ENCODE results near the gene OR2T27. TPM values are rescaled to one million over a fixed set of nuclear protein-coding genes. Genes with fewer than 3 reads are reported as not detected.
"Not testable (repeated sequence)": the region's sequence is repeated elsewhere in the genome, so short reads cannot be mapped to it uniquely, and the experiment has no call there.

Gene OR2T27
- total and polyA plus RNA-seq, 2 donors (not counting 3 experiments of a cell fraction or from before 2014, with no cell fraction given) = not detected

GRCh38 chr1:248656797-248657196 is 1.5 kb upstream of the OR2T27 start:
- FAIRE-seq; H2AFZ ChIP-seq (ENCODE audit: low read depth, low read length); dilution Hi-C loops (cut with MboI; ENCODE audit: extremely low pct_ligation_motif_present, low sequenced_read_pairs); intact Hi-C loops (cut with micrococcal nuclease); POLR2A ChIA-PET; H3K4me1 ChIP-seq (ENCODE audit: control insufficient read depth, extremely low read depth, insufficient read depth, low read length); H3K27me3 ChIP-seq (ENCODE audit: control insufficient read depth in 2 of 2, insufficient read depth in 2 of 2, low read length in 2 of 2); H3K9ac ChIP-seq (replicated peaks; ENCODE audit: extremely low read depth, insufficient read depth, low read length); H3K4me2 ChIP-seq (ENCODE audit: insufficient read depth, low read length); H3K79me2 ChIP-seq (ENCODE audit: control insufficient read depth, insufficient read depth, low read length); H3K36me3 ChIP-seq (ENCODE audit: control insufficient read depth in 2 of 2, extremely low read depth in 1 of 2, insufficient read depth in 2 of 2, low read length in 2 of 2); CTCF ChIA-PET; H3K9me3 ChIP-seq (replicated peaks; ENCODE audit: control insufficient read depth, insufficient read depth, low read length); H3K27ac ChIP-seq (ENCODE audit: insufficient read depth, low read depth, low read length); H3K9me1 ChIP-seq (replicated peaks; ENCODE audit: control insufficient read depth, extremely low read depth, insufficient read depth, low read length); BruUV-seq (replicated peaks); H4K20me1 ChIP-seq (replicated peaks; ENCODE audit: control insufficient read depth, extremely low read depth, insufficient read depth, low read length); DNase-seq (ENCODE audit: low read depth, low spot score); H3K4me3 ChIP-seq (replicated peaks in 1 of 3; ENCODE audit: insufficient read depth in 1 of 3, low read depth in 1 of 3, low read length in 3 of 3): not testable (repeated sequence)

- dilution Hi-C loops (cut with MboI; ENCODE audit: extremely low pct_ligation_motif_present, low sequenced_read_pairs); BruUV-seq (replicated peaks); CTCF ChIA-PET; H3K9me3 ChIP-seq (replicated peaks; ENCODE audit: control insufficient read depth, insufficient read depth, low read length); intact Hi-C loops (cut with micrococcal nuclease); DNase-seq (ENCODE audit: low read depth, low spot score); H3K4me1 ChIP-seq (ENCODE audit: control insufficient read depth, extremely low read depth, insufficient read depth, low read length); H3K27me3 ChIP-seq (ENCODE audit: control insufficient read depth in 2 of 2, insufficient read depth in 2 of 2, low read length in 2 of 2); H3K36me3 ChIP-seq (ENCODE audit: control insufficient read depth in 2 of 2, extremely low read depth in 1 of 2, insufficient read depth in 2 of 2, low read length in 2 of 2); H2AFZ ChIP-seq (ENCODE audit: low read depth, low read length); H3K79me2 ChIP-seq (ENCODE audit: control insufficient read depth, insufficient read depth, low read length); H4K20me1 ChIP-seq (replicated peaks; ENCODE audit: control insufficient read depth, extremely low read depth, insufficient read depth, low read length); H3K9me1 ChIP-seq (replicated peaks; ENCODE audit: control insufficient read depth, extremely low read depth, insufficient read depth, low read length); H3K4me2 ChIP-seq (ENCODE audit: insufficient read depth, low read length); H3K4me3 ChIP-seq (replicated peaks in 1 of 3; ENCODE audit: insufficient read depth in 1 of 3, low read depth in 1 of 3, low read length in 3 of 3); H3K27ac ChIP-seq (ENCODE audit: insufficient read depth, low read depth, low read length); H3K9ac ChIP-seq (replicated peaks; ENCODE audit: extremely low read depth, insufficient read depth, low read length); FAIRE-seq; POLR2A ChIA-PET: not testable (repeated sequence)
Measured at GRCh38 chr1:248648770-248649536, 6.4 kb downstream of the OR2T27 start.

- CTCF ChIA-PET; H3K79me2 ChIP-seq (ENCODE audit: control insufficient read depth, insufficient read depth, low read length); H3K36me3 ChIP-seq (ENCODE audit: control insufficient read depth in 2 of 2, extremely low read depth in 1 of 2, insufficient read depth in 2 of 2, low read length in 2 of 2); H3K4me3 ChIP-seq (replicated peaks in 1 of 3; ENCODE audit: insufficient read depth in 1 of 3, low read depth in 1 of 3, low read length in 3 of 3); FAIRE-seq; H3K27me3 ChIP-seq (ENCODE audit: control insufficient read depth in 2 of 2, insufficient read depth in 2 of 2, low read length in 2 of 2); H3K4me1 ChIP-seq (ENCODE audit: control insufficient read depth, extremely low read depth, insufficient read depth, low read length); H2AFZ ChIP-seq (ENCODE audit: low read depth, low read length); H4K20me1 ChIP-seq (replicated peaks; ENCODE audit: control insufficient read depth, extremely low read depth, insufficient read depth, low read length); H3K27ac ChIP-seq (ENCODE audit: insufficient read depth, low read depth, low read length); BruUV-seq (replicated peaks); intact Hi-C loops (cut with micrococcal nuclease); H3K9me1 ChIP-seq (replicated peaks; ENCODE audit: control insufficient read depth, extremely low read depth, insufficient read depth, low read length); H3K4me2 ChIP-seq (ENCODE audit: insufficient read depth, low read length); H3K9ac ChIP-seq (replicated peaks; ENCODE audit: extremely low read depth, insufficient read depth, low read length); dilution Hi-C loops (cut with MboI; ENCODE audit: extremely low pct_ligation_motif_present, low sequenced_read_pairs); H3K9me3 ChIP-seq (replicated peaks; ENCODE audit: control insufficient read depth, insufficient read depth, low read length); POLR2A ChIA-PET; DNase-seq (ENCODE audit: low read depth, low spot score): not testable (repeated sequence)
Measured at GRCh38 chr1:248645178-248645577, 10.2 kb downstream of the OR2T27 start, which contains the start of gene OR2T35. Gene OR2T35 (minus strand): TSS chr1:248645278. CDS start chr1:248639258, 6,020 bp downstream.

DNA sequence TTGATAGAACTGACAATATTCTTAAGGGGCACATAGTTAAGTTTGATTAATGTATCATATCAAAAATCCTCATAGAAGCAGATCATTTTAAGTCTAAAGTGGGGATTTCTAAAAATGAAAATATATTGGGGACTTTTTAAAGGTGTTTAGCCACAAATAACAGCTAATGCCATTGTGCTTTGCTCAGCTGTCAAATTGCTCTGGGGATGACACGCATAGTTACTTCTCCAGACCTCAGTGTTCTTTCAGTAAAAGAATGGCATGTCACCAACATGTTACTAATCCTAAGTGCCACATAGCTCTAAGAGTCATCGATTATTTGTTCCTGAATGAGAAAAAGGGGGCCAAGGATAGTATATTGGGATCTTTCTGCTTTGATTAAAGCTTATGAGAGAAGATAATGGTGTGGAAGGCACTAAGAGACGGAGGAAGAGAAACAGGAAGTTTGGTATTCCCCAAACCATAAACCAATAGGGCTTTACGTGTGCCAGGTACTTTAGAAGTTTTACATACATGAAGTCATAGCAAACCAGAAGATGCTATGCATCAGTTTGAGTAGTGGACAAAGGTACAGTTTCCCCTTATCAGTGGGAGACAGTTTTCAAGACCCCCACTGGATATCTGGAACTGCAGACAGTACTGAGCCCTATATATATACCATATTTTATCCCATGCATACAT is 12.2 kb downstream of the OR2T27 start:
- H3K9ac ChIP-seq (replicated peaks; ENCODE audit: extremely low read depth, insufficient read depth, low read length); H3K9me1 ChIP-seq (replicated peaks; ENCODE audit: control insufficient read depth, extremely low read depth, insufficient read depth, low read length); H2AFZ ChIP-seq (ENCODE audit: low read depth, low read length); H3K4me3 ChIP-seq (replicated peaks in 1 of 3; ENCODE audit: insufficient read depth in 1 of 3, low read depth in 1 of 3, low read length in 3 of 3); H3K9me3 ChIP-seq (replicated peaks; ENCODE audit: control insufficient read depth, insufficient read depth, low read length); H3K4me2 ChIP-seq (ENCODE audit: insufficient read depth, low read length); H3K27ac ChIP-seq (ENCODE audit: insufficient read depth, low read depth, low read length); H3K79me2 ChIP-seq (ENCODE audit: control insufficient read depth, insufficient read depth, low read length); H3K36me3 ChIP-seq (ENCODE audit: control insufficient read depth in 2 of 2, extremely low read depth in 1 of 2, insufficient read depth in 2 of 2, low read length in 2 of 2); BruUV-seq (replicated peaks); dilution Hi-C loops (cut with MboI; ENCODE audit: extremely low pct_ligation_motif_present, low sequenced_read_pairs); intact Hi-C loops (cut with micrococcal nuclease); FAIRE-seq; H3K4me1 ChIP-seq (ENCODE audit: control insufficient read depth, extremely low read depth, insufficient read depth, low read length); H4K20me1 ChIP-seq (replicated peaks; ENCODE audit: control insufficient read depth, extremely low read depth, insufficient read depth, low read length); CTCF ChIA-PET; H3K27me3 ChIP-seq (ENCODE audit: control insufficient read depth in 2 of 2, insufficient read depth in 2 of 2, low read length in 2 of 2); POLR2A ChIA-PET; DNase-seq (ENCODE audit: low read depth, low spot score): not testable (repeated sequence)
